HUES6 (cell line): ENCODE measurements around the gene CRACR2A.

Experiments used
- H3K27ac ChIP-seq: 2 replicates; pipeline ENCODE4 v1.7.0; 2013; ENCODE audit warnings: low read depth, mild to moderate bottlenecking, low read length, inconsistent platforms
- H3K27me3 ChIP-seq: 2 replicates; pipeline ENCODE4 v1.6.1; 2013; ENCODE audit warnings: low read length; ENCODE audit not compliant: control insufficient read depth, insufficient read depth
- H3K36me3 ChIP-seq: 2 replicates; pipeline ENCODE4 v1.6.1; 2013; ENCODE audit warnings: low read length; ENCODE audit not compliant: control insufficient read depth, insufficient read depth
- H3K4me1 ChIP-seq: 2 replicates; pipeline ENCODE4 v1.6.1; 2013; ENCODE audit warnings: low read length; ENCODE audit not compliant: control insufficient read depth, insufficient read depth
- H3K4me3 ChIP-seq: 2 replicates; pipeline ENCODE4 v1.5.1; 2013; ENCODE audit warnings: low read depth, low read length
- H3K9ac ChIP-seq: one replicate; pipeline ENCODE4 v1.6.1; 2013; ENCODE audit warnings: mild to moderate bottlenecking, low read length
- H3K9me3 ChIP-seq: 2 replicates; pipeline ENCODE4 v1.6.1; 2013; ENCODE audit warnings: low read depth, low read length; ENCODE audit not compliant: control insufficient read depth, insufficient read depth

The CRACR2A gene

DNA sequence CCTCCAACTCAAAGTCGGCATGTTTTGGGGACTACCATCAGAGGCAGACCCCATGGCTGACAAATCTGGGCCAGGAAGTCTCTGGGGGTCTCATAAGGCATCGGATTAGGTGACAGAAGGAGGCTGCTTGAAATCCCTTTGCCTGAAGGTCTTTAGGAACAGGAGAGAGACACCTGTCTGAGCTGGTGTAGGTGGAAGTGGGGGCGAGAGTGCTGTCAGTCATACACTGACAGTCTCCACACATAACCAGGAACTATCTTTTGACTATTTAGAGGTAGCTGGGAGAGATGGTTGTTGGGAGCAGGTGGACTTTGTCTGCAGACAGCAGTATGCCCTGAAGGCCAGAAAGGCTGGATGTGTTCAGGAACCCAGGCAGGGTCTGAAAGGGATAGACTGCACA is 163.2 kb downstream of the CRACR2A start:
- no peak overlapping the region for H3K9ac ChIP-seq
- H3K36me3 ChIP-seq = no peaks in the 10 kb centered on the region
- no peak overlapping the region for H3K27ac ChIP-seq
- no peak overlapping the region for H3K4me3 ChIP-seq
- no peaks in the 10 kb centered on the region for H3K9me3 ChIP-seq
- peaks cover 16% of the 10 kb centered on the region; the same call in 1 of the 2 replicates for H3K27me3 ChIP-seq
- no peaks in the 10 kb centered on the region for H3K4me1 ChIP-seq

DNA sequence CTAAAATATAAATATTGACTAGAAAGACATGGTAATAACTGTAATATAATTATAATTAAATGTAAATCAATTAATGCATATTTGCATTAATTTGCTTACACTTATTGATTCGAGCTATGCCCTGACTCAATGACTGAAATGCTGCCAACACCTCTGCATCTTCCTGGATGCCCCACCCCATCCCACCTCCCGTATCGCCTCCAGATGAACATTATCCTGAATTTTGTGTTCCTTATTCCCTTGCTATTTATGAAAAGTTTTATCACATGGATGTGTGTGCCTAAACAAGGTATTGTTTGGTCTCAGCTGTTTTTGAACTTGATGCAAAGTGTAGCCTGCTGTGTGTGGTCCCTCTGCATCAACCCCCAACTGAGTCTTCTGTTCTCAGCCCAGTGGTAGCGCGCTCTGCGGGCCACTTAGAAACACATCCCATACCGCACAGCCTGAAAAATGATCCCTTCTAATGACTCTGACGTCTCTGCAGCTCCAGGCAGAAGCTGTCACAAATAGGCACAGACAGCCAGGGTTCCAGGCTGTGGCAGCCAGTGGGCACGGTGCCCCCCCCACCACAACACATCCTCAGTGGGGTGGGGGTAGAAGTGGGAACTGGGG is 165.4 kb downstream of the CRACR2A start:
- Histone ChIP-seq H3K9me3 (peaks cover 8% of the 10 kb centered on the region; the same call in 1 of the 2 replicates), H3K27ac (no peak overlapping the region), H3K9ac (no peak overlapping the region), H3K4me3 (no peak overlapping the region), H3K27me3 (peaks cover 16% of the 10 kb centered on the region; the same call in 1 of the 2 replicates), H3K36me3 (no peaks in the 10 kb centered on the region), H3K4me1 (no peaks in the 10 kb centered on the region)

- Histone ChIP-seq H3K4me1 (peaks cover 8% of the 10 kb centered on the region; the same call in 1 of the 2 replicates), H3K36me3 (no peaks in the 10 kb centered on the region), H3K4me3 (no peak overlapping the region), H3K27ac (no peak overlapping the region), H3K9me3 (peaks cover 8% of the 10 kb centered on the region; the same call in 1 of the 2 replicates), H3K27me3 (peaks cover 3% of the 10 kb centered on the region; the same call in 1 of the 2 replicates), H3K9ac (no peak overlapping the region)
These were observed 169.1 kb downstream of the CRACR2A start for GRCh38 chr12:3583656-3584334.

DNA sequence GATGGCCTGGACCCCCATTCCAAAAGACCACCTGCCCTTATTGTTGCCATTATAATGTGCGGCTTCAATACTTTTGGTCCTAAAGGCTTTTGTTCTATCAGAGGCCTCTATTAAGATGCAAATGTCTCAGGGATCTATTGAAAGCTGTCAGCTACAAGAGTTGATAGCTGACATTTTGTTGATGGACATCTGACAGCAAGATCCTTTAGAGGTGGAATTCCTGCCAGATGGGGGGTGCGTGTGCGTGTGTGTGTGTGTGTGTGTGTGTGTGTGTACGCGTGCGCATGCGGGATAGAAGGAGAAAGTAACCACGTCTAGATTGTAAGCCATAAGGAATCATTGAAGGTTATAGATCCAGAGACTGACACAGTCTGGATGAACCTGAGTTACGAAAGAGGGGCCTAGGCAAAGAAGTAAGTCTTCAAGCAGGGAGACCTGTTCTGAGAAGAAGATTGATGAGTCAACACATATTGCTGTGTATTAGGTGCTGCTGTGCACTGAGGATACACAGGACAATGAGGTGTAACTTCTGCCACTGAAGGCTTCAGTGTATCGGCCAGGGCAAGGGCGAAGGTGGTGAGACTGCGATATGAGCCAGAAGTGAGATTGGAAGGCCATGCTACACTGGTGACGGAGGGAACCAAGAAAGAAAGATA is 172.7 kb downstream of the CRACR2A start:
- Histone ChIP-seq H3K4me3 (no peak overlapping the region), H3K27me3 (no peaks in the 10 kb centered on the region), H3K9ac (no peak overlapping the region), H3K27ac (no peak overlapping the region), H3K4me1 (peaks cover 8% of the 10 kb centered on the region; the same call in 1 of the 2 replicates), H3K36me3 (no peaks in the 10 kb centered on the region), H3K9me3 (peaks cover 8% of the 10 kb centered on the region; the same call in 1 of the 2 replicates)

- no peak overlapping the region for H3K9ac ChIP-seq
- H3K27ac ChIP-seq = no peak overlapping the region
- H3K4me1 ChIP-seq = peaks cover 8% of the 10 kb centered on the region; the same call in 1 of the 2 replicates
- no peaks in the 10 kb centered on the region for H3K27me3 ChIP-seq
- H3K36me3 ChIP-seq = no peaks in the 10 kb centered on the region
- no peak overlapping the region for H3K4me3 ChIP-seq
- H3K9me3 ChIP-seq = peaks cover 8% of the 10 kb centered on the region; the same call in 1 of the 2 replicates
These were observed 173.3 kb downstream of the CRACR2A start for GRCh38 chr12:3579446-3580093.

DNA sequence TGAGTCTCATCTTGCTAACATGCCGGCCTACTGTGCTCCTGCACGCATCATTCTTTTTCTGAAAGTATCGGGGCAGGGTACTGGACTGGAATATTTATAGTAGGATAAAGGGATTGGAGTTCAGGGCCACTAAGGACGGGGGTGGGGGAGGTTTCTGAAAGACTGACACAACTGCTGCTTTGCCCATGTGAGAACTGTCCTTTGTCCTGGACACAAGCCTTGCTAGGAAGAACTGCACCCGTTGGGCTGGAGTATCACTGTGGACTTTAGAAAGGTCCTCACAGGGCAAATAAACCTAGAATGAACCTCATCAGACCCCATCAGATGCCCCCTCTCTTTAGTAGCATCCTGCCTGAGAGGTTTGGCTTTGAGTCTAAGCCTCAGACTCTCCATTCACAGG is 174.4 kb downstream of the CRACR2A start:
- Histone ChIP-seq H3K27me3 (no peaks in the 10 kb centered on the region), H3K9ac (no peak overlapping the region), H3K36me3 (no peaks in the 10 kb centered on the region), H3K27ac (no peak overlapping the region), H3K4me1 (peaks cover 8% of the 10 kb centered on the region; the same call in 1 of the 2 replicates), H3K9me3 (no peaks in the 10 kb centered on the region), H3K4me3 (no peak overlapping the region)

DNA sequence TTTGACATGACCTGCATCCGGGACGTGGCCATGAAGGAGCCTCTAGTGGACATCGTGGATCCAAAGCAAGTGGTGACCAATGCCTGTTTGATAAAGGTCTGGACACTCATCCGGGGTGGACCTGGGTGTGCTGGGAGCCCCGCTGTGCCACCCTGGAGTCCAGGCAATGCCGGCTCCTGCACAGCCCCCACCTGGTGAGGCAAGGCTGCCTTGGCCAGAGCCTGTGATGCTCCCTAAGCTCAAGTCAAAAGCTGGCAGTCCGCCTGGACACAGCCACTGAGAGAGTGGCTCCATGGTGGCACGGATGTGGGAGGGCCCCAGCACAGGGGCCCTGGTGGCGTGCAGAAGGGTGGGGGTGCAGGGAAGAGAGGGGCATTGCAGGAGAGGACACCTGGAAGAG is 176.0 kb downstream of the CRACR2A start:
- H3K9ac ChIP-seq = no peak overlapping the region
- H3K27me3 ChIP-seq = no peaks in the 10 kb centered on the region
- H3K36me3 ChIP-seq = no peaks in the 10 kb centered on the region
- no peaks in the 10 kb centered on the region for H3K9me3 ChIP-seq
- no peak overlapping the region for H3K4me3 ChIP-seq
- no peak overlapping the region for H3K27ac ChIP-seq
- peaks cover 8% of the 10 kb centered on the region; the same call in 1 of the 2 replicates for H3K4me1 ChIP-seq

DNA sequence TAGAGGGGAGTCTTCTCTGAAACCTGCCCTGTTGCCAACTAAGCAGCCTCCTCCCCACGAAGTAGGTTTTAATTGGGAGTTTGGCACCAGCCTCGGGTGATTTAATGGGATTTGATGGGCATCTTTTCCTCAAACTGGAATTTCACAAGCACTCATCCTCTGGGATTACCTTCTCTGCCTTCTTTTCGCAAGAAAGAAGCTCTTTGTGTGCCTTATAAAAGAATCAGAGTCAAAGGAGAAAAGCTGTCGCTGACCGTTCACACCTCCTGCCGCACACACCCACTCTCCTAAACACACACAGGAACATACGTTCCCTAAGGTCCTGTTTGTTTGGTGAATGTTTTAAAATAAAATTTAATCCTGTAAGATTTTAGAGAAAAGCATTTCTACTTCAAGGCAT is 177.9 kb downstream of the CRACR2A start:
- no peaks in the 10 kb centered on the region for H3K9me3 ChIP-seq
- H3K4me3 ChIP-seq = no peak overlapping the region
- no peak overlapping the region for H3K9ac ChIP-seq
- H3K27me3 ChIP-seq = no peaks in the 10 kb centered on the region
- H3K27ac ChIP-seq = no peak overlapping the region
- peaks cover 5% of the 10 kb centered on the region; the same call in 1 of the 2 replicates for H3K4me1 ChIP-seq
- H3K36me3 ChIP-seq = no peaks in the 10 kb centered on the region

- Histone ChIP-seq H3K9me3 (no peaks in the 10 kb centered on the region), H3K4me1 (no peaks in the 10 kb centered on the region), H3K27ac (no peak overlapping the region), H3K9ac (no peak overlapping the region), H3K27me3 (no peaks in the 10 kb centered on the region), H3K36me3 (no peaks in the 10 kb centered on the region), H3K4me3 (no peak overlapping the region)
These were observed 180.3 kb downstream of the CRACR2A start for GRCh38 chr12:3572560-3572959.

- Histone ChIP-seq H3K27me3 (no peaks in the 10 kb centered on the region), H3K9ac (no peak overlapping the region), H3K4me1 (no peaks in the 10 kb centered on the region), H3K4me3 (no peak overlapping the region), H3K9me3 (no peaks in the 10 kb centered on the region), H3K27ac (no peak overlapping the region), H3K36me3 (no peaks in the 10 kb centered on the region)
These were observed 181.2 kb downstream of the CRACR2A start for GRCh38 chr12:3571724-3572123.
